Stimulated activated CD4-positive, alpha-beta T cell treated with anti-CD3 and anti-CD28 coated beads, Interleukin-1b, Interleukin-23, amount 100 ng/mL, for 1 hour (primary cell): ENCODE results near the gene PTCH1.

Experiments
- DNase-seq, 2 donors: peaks; one replicate each; pipeline ENCODE4 v3.0.0-alpha.2; 2020; ENCODE audit warnings: low read depth in 2 of 2

Gene PTCH1

DNA sequence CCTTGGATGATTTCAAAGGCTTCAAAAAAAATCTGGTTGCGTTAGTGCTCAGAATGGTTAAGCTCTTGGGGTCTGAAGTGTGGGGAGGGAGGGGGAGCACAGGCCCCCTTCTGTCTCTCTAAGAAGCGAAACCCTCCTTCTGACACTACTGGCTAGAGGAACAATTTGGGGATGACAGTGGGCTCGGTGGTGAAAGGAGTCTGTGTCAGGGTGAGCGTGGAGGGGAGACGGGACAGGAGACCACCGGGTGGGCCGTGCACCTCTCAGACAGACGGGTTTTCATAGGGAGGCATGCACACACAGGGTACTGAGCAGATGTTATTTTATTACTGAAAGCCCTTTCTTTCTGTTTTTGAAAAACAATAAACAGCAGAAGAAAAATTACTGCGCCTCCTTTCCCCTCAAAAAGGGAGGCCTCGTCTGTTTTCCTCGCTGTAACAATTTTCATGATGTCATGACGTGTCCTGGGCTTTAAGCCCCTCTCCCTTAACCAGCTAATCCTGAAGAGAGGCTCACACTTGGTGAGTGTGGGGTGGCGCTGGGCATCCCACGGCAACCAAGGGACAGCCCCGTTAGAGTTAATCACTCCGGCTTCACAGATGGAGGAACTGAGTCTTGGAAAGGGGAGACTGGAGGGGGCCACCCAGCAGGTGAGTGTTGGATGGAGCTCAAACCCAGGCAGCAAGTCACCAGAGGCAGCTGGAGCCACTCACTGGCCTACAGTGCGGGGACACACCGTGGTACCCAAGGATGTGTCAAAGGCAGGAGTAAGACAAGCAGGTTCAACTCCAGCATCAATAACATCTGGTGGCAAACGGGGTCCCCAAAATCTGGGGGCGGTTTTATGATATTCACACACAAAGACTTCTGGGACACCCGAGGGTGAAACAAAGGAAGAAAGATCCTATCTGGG is 53.4 kb downstream of the PTCH1 start:
- no peak for DNase-seq

DNA sequence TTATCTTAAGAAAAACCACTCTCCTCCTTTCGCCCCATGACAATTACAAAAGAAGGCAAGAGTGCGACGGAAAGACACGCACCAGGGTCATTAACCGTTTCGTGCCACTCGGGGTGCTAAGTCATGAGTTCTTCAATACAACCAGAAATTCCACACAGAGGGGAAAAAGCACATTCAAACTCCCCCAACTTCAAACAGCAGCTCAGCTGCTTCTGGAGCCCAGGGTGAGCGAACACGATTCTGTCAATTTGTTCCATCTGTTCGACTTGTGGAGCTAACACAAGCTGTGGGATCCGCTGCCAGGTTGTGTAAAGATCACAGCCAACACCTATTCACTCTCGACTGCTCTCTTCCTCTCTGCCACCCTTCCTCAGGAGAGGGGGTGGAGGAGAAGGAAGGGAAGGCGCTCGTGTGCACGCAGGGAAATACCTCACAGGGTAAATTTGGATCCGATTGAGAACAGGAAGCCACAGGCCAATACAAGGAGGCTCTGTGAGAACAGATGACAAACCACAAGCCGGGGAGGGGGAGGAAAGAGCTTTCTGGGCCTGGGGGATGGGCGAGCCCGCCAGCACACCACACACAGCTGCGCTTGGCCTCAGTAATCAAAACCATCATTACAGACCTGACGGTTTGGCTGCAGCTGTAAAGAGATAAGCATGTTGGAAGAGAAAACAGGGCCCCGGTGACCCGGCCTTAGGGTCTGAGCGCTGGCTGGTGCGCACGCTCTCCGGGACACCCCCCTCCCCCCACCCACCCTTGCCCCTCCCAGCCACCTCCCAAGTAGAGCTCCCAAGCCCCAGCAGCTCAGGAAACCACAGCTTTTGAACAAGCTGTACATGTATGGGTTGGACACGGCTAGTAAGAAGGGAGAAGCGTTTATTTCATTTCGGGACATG is 54.3 kb downstream of the PTCH1 start:
- DNase-seq: peak; percentile 33 to 34

DNA sequence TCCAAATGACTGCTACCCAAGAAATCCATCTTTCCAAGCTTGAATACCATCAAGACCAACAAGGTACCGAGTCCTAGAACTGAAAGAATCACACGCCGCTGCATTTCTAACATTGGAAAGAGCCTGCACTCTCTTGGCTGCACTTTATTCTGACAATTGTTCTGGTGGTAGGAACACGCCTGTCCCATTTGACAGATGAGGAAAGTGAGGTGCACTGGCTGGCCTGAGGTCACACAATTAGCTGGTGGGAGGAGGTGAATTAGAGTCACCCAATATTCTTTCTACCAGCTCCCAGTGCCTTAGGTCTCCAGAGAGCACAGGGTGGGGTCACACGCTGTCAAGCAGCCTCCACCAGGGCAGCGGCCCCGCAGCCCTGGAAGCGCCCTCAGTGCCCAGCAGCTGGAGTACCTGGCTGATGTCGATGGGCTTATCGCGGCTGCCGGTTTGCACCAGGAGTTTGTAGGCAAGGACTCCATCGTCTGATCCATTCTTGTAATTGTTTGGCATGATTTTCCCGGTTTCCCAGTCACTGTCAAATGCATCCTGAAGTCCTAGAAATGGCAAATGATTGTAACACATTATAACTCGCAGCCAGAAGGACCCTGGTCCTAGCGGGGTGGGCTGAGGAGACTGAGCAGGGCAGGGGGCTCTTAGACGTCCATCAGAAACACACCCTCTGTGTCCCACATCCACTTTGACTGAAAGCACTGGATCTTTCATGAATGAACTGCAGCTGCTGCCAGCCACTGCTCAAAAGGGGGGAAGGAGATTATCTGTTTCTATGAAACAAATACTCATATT is 55.1 kb downstream of the PTCH1 start:
- DNase-seq: no peak

DNA sequence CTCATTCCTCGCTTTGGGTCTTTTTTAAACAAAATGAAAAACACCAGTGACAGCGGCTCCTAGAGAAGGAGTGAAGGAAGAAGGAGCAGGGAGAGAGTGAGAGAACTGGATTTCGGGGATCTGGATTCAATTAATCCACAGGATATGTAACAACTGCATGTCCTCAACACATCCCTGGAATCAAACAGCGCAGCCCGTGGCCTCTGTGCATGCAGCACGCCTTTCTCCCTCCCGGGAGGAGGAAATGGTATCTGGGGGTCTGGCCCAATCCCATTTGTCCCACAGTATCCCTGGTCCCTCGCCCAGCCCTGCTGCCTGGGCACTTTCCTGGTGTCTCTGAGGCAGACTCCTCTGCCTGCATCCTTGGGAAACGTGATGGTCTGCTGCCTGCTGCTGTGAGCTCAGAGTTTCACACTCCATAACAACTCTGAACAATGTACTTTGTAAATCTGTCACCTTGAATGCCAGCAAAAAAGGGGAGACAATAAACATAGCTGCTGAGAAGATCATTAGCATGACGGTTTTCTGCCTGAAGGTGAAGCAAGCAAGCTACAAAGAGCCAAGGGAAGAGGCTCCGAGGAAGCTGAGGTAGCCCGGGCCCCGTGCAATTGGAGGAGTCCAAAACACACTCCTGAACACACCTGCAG is 56.1 kb downstream of the PTCH1 start:
- no peak for DNase-seq

DNA sequence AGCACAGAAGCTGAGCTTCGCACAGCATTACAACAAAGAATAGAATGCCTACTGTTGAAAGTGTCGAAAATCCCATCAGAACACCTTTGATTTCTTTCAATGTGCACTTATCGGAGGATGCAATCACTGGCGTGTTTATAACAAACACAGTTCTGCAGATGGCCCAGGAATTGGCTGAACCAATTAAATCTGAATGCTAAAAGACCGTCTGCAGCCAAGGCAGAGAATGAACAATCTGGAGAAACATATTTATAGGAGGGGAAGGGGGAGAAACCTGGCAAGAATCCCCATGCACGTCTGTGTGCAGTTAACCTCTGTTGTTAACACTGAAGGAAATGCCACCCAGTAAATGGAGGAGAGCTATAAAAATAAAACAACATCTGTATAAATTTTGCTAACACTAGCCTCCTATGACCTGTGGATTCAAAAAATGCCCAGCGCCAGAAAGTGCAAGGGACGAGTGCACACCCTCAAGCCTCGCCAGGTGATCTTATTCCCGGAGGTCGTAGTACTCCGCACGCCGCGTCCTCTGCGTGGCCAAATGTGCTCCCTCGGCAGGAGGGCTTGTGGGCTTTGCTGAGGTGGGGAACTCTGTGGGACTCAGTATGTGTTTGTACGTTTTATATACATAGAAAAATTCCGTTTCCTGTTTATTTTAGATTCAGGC is 56.8 kb downstream of the PTCH1 start:
- DNase-seq: no peak

DNA sequence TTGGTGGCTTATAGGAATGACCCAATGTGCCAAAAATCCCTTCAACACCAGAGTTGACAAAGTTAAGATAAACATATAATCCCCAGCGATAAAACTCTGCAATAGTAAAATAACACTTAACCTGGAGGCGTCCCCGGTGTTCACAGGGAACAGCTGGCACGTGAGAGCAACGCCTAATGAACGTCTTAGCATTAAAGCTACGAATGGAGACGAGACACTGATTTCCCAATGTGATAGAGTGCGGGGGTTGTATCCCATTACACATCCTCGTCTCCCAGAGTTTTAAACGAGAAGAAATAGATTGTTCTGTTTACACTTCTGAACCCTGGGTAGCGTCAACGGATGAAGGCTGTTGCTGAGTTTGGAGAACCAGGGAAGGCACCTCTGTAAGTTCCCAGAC is 57.6 kb downstream of the PTCH1 start:
- DNase-seq: no peak

DNA sequence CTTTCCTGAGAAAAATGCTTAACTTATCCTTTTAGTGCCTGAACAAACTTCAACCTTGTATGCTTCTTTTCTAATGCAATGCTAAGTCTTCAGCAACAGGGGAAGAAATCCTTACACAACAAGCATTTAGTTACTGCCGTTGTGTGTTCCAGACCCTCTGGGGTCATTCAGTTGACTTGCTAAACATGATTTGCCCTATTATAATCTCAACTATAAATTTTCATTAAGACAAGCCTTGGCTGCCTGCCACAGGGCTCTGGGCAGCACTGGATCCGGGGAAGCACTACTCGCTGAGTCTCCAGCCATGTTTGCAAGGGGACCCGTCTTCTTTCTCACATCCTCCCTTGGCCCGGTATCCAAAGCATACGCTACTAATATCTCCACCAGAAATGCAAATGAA is 58.1 kb downstream of the PTCH1 start:
- no peak for DNase-seq

DNA sequence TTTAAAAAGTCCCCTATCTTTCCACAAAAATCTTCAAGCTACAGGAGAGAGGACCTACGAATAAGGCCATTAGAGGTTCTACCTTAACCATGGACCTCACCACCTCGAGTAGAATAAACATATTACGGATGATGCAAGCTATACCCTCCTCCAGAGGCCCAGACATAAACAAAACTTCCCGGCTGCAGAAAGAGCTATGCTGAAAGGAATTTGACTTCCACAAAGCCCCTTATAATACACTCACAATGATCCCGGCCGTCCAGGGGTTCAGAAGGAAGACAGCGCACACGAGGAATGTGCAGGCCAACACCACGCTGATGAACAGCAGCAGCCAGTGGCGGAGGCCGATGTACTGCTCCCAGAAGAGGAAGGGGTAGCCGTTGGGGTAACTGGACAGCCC is 59.0 kb downstream of the PTCH1 start:
- DNase-seq: no peak

DNA sequence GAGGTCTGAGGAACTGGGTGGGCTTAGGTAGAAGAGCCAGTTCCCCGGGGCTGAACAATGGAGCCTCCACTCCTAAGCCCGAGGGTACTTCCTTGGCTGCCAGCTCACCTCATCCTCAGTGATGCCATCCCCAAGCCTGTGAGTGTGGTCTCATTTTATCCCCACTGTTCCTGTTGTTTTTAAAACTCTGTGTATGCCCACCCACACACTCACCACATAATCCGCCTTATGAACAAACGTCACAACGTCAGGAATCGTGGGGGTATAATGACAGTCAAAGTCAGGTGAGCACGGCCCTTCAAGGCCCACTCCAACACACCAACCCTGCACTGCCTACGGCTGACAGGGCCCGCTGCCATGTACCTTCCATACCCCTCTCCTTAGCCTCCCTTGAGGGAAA is 61.1 kb downstream of the PTCH1 start:
- no peak for DNase-seq

DNA sequence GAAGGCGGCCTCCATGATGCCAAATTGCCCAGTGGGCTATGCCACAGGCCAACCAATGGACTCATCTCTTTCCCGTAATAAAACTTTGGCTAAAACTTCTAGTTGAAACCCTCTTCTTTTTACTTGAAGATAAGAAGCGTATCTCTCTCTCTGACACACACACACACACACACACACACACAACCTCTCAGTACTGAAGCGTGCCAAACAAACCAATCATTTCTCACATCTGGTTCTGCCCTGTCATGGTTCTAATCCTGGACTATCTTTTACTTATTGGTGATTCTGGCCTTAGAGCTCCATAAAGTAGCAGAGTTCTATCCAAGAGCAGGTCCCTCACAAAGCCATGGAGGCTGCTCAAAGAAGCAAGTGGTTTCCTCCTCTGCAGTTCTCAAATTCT is 64.6 kb downstream of the PTCH1 start:
- DNase-seq: no peak

DNA sequence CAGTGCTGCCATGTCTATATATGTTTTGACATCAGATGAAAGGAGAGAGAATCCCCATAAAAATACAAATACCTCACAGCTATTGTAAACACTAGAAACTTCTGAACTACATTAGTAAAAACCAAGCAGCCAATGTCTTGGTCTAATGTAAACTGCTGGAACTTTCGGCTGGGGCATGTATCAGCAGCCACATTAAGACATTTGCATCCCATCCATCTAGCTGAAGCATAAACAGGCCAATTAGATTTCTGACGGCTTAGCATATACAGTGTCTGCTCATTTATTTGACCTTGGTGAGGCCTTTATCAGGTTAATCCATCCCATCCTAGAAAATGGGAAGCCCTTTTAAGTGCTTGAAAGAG is 65.7 kb downstream of the PTCH1 start:
- no peak for DNase-seq

DNA sequence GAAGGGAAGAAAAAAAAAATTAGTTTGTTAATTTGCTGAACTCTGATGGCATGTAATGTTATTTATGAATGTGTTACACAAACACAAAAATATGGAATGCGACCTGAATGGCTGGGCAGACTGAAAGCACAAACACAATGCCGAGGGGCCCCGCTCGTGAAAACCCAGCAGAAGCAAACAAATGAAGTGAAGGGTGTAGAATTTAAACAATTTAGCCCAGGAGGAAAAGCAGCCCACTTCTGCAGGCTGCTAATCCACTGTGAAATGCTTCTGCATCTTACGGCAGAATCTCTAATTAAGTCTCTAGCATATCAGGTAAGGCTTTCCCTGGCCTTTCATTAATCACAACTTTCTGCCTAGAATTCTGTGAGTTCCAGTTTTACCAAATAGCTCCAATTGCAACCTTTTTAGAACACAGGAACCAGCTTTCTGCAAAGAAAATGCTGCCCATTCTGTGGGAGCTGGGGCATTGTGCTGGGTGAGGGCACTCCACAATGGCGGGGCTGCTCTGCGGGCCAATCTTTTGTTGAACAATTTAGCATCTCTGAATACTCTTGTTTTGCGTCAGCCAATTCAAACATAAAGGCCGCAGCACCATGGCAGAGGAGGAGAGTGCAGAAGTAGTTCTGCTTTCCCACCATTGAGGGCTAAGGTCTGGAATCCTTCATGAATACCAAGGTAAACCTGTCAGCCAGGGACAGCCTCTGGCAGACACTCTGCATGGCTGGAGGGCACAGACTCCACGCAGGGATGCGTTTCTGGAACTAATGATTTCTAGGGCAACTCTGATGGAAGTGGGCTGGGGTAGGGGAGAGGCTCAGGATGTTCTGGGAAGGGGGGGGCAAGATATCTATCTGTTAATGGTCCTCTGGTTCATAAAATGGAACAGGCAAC is 66.4 kb downstream of the PTCH1 start:
- DNase-seq: no peak

DNA sequence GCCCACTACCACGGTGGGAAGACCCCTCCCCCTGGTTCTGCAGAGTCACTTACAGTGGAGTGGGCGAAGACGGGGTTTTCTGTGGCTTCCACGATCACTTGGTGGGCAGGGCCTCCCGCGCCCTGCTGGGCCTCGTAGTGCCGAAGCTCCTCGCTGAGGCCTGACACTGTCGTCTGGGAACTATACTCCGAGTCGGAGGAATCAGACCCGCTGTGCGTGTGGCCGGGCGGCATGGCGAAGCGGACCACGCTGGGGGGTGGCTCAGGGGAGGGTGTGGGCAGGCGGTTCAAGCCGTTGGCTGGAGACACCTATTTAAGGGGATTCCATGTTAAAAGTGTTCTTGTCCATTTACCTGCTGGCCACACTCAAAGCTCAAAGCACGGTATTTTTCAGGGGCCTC is 67.8 kb downstream of the PTCH1 start:
- no peak for DNase-seq

DNA sequence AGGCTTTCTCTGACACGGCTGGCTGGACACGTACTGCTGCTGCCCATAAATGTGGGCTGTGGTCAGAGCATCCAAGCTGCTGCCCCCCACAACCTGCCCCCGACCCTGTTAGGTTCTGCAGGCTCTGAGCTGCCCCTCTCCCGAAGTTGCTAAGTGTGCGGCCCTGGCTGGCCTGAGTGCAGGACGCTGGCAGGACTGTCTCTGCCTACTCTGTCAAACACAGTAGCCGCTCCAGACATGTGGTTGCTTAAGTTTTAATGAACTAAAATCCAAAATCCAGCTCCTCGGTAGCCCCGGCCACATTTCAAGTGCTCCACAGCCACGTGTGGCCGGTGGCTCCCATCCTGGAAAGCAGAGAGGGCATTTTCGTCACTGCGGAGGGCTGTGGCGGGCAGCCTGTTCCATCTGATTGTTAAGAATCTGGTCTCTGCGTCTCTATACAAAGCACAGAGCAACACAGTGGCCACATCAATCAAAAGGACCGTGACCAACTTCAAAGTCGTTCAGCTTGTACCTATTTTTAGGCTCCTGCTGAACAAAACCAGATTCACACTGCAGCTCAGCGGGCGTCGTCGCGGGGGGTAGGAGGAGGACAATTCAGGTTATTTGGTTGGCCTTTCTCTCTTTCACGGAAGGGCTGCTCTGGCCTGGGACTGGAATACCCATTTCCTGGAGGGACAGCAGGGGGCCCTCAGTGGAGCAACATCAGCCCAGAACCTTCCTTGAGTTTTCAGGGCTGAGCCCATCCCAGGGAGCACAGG is 68.9 kb downstream of the PTCH1 start:
- DNase-seq: no peak

DNA sequence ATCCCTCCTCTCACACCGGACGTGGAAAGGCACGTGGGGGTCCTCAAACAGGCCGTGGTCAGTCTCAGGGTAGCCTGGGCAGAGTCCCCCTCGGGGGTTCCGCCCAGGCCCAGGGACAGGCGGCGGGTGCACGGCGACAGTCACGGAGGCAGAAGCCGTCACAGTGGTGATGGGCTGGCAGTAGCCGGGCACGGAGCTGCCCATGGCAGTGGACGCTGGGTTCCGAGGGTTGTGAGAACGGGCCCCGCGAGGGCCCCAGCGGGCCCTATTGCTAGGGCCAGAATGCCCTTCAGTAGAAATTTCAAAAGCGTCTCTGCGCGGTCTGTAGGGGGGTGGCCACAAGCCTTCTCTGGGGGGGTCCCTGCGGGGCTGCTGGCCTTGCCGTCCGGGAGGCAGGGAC is 69.8 kb downstream of the PTCH1 start:
- DNase-seq: no peak

DNA sequence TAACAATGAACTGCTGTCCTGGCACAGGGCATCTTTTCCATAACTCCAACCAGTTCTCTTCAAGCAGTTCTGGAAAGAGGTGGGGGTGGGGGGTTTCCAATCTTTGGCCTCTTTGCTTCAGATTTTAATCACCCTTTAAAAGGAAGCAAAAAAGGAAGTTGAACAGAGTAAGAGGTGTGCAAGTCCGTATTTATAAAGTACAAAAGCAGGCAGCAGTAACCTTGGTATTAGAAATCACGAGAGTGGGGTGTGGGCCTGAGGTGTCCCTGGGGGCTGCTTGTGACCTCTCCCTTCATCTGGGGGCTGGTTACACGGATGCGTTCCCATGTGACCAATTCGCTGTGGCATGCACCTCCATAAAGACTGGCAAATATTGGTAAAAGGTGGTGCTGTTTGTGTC is 70.5 kb downstream of the PTCH1 start:
- no peak for DNase-seq

DNA sequence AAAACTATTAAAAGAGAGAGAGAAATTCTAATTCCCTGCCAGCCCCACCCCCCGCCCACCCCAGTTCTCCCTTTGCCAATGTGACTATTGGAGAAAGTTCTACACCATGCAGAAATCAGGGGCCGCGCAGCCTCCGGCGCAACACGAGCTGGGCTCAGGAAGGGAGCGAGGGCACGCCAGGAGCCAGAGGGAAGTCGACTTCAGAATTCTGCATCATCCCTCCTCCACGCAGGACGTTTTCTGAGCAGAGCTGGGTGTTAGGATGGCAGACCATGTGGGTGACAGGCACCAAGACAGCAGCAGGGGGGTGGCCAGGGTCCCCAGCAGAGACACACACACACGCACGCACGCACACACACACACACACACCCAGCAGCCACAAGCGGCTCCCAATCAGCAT is 72.6 kb downstream of the PTCH1 start:
- DNase-seq: no peak

DNA sequence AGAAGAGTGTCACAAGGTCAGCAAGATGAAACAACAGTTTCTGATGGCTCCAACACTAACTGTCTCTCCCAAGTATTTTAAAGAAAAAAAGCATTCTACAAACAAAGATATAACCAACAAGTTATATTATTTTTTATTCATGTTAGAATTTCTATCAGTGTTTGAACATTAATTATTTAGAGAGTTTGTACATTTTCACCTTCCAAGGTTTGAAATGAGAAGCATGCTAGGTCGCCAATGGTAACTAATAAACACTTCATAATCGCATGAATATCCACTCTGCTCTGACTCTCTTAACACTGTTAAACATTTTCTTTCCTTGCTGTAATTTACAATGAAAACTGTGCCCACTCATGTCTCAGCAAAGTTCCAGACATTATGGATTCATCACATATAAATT is 73.5 kb downstream of the PTCH1 start:
- DNase-seq: no peak

DNA sequence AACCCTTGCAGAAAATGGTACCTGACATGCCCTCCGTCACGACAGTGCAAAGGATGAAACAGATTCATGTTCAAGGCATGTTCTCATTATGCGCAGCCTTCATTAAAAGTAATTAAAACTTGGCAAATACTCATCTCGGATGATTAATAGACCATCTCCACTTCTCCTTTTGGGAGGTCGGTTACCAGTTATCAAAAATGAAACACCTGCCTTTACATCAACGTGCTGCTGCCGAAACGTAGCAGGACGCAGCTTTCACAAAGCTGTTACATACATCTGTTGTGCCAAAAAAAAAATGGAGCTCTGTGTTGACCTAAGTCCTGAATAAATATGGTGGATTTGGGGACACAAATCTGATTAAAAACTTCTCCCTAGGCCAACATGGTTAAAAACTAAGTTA is 75.7 kb downstream of the PTCH1 start:
- DNase-seq: no peak
